ENCODE results near the gene MDGA2. TPM values are rescaled to one million over a fixed set of nuclear protein-coding genes. Genes with fewer than 3 reads are reported as not detected.

The MDGA2 gene
- total RNA-seq, 1 donor from 2014 or later = 0.19 TPM

GRCh38 chr14:46861753-46862152 lies 813.7 kb downstream of the MDGA2 start:
- no peak for TF ChIP-seq CTCF (IDR thresholded peaks at IDR 0.05; ENCODE audit: unreplicated experiment)
- Mint-ChIP-seq H3K9me3 (ENCODE audit: low read depth) (peaks cover 5% of the 10 kb centered on the region), H3K4me3 (ENCODE audit: low read depth) (no peak overlapping the region), H3K36me3 (ENCODE audit: insufficient read depth) (no peaks in the 10 kb centered on the region), H3K4me1 (ENCODE audit: low read depth) (no peaks in the 10 kb centered on the region), H3K27me3 (no peaks in the 10 kb centered on the region), H3K27ac (no peak overlapping the region)
- no peak for DNase-seq (ENCODE audit: low spot score, unreplicated experiment)

DNA sequence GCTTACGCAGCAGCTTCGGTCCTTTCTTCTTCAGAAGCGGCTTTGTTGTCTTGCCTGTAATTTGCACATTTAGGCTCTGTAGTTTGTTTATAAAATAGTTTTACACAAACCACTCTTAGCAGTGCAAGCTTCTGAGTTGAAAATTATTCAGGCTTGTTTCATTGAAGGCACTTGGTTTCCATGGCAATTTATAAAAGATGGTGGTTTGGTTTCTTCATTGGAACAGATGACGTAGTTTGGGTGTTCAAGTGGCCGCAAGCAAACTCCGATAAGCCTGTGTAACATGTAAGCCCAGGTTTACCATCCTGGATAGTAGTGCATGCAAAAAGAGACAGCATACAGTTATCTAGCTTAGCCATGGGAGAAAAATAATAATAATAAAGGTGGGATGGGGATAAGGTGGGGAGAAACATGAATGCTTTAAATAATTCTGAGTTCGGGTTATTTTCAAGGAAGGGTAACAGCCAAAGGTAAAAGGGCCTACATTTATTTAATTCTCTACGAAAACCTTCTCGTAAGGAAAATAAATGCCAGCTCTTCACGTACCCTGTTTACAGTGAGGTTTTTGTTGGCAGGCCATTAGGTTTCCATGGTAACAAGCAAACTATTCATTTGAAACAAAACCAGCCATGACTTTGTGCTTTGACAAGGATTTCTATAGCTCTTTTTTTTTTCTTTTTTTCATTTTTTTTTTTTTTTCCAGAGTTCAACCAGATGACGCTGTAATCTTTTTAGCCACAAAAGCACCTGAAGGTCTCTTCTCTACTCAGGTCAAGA lies 834.3 kb downstream of the MDGA2 start:
- no peak overlapping the region for H3K4me3 Mint-ChIP-seq (ENCODE audit: low read depth)
- no peak for TF ChIP-seq CTCF (IDR thresholded peaks at IDR 0.05; ENCODE audit: unreplicated experiment)

DNA sequence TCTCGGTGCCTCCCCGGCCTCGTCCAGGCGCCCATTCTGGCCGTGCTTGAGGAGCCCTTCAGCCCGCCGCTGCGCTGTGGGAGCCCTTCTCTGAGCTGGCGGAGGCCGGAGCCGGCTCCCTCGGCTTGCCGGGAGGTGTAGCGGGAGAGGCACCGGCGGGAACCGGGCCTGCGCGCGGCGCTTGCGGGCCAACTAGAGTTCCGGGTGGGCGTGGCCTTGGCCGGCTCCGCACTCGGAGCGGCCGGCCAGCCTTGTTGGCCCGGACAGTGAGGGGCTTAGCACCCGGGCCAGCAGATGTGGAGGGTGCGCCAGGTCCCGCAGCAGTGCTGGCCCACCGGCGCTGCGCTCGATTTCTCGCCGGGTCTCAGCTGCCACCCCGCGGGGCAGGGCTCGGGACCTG lies 855.1 kb downstream of the MDGA2 start:
- Mint-ChIP-seq H3K4me3 (ENCODE audit: low read depth) (no peak overlapping the region), H3K4me1 (ENCODE audit: low read depth) (peaks cover 13% of the 10 kb centered on the region), H3K27ac (no peak overlapping the region), H3K36me3 (ENCODE audit: insufficient read depth) (no peaks in the 10 kb centered on the region), H3K9me3 (ENCODE audit: low read depth) (no peaks in the 10 kb centered on the region), H3K27me3 (no peaks in the 10 kb centered on the region)
- DNase-seq (ENCODE audit: low spot score, unreplicated experiment) = no peak
- no peak for TF ChIP-seq CTCF (IDR thresholded peaks at IDR 0.05; ENCODE audit: unreplicated experiment)

More for the DNA sequence above, 834.3 kb downstream of the MDGA2 start:
- H3K9me3 Mint-ChIP-seq (ENCODE audit: low read depth) = no peaks in the 10 kb centered on the region
- no peak for DNase-seq (ENCODE audit: low spot score, unreplicated experiment)
- H3K27ac Mint-ChIP-seq = no peak overlapping the region
- H3K4me1 Mint-ChIP-seq (ENCODE audit: low read depth) = no peaks in the 10 kb centered on the region
- H3K27me3 Mint-ChIP-seq = no peaks in the 10 kb centered on the region
- no peaks in the 10 kb centered on the region for H3K36me3 Mint-ChIP-seq (ENCODE audit: insufficient read depth)

DNA sequence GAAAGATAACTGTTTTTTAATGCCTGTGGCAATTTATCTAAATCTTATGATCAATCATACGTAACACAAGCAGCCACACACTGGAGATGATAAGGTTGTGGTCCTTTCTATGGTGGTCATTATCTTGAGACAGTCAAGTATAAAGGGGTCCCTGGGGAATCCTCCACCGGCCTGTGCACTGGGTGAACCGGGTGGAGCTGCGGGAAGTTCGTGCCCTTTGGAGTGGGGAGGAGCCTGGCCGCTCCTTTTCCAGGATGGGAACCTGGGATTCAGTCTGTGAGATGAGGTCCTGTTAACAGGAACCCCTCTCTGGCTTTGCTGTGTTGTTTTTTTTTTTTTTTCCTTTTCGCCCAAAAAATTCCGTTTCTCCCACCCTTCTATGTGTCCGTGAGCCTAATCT lies 856.3 kb downstream of the MDGA2 start:
- Mint-ChIP-seq H3K4me1 (ENCODE audit: low read depth) (peaks cover 13% of the 10 kb centered on the region), H3K27me3 (no peaks in the 10 kb centered on the region), H3K9me3 (ENCODE audit: low read depth) (no peaks in the 10 kb centered on the region), H3K4me3 (ENCODE audit: low read depth) (no peak overlapping the region), H3K36me3 (ENCODE audit: insufficient read depth) (no peaks in the 10 kb centered on the region), H3K27ac (no peak overlapping the region)
- TF ChIP-seq CTCF (IDR thresholded peaks at IDR 0.05; ENCODE audit: unreplicated experiment) = no peak
- no peak for DNase-seq (ENCODE audit: low spot score, unreplicated experiment)

DNA sequence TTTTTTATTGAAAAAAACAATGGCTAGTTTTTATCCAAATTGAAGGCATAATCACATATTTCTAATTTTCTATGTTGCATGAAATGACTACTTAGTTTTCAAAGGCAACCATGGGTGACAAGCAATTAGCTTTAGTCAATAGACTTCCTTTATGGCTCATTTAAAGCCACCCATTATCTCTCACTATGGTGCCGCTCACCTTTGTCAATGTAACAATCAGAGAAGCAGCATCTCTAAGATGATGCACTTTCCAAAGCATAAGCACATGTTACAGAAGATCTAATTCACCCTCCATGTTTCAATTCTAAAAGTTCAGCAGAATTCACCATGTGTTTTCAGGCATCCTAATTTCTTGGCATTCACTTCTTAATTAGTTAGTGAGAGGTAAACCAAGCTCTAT lies 857.3 kb downstream of the MDGA2 start:
- no peak overlapping the region for H3K4me3 Mint-ChIP-seq (ENCODE audit: low read depth)
- peaks cover 13% of the 10 kb centered on the region for H3K4me1 Mint-ChIP-seq (ENCODE audit: low read depth)
- no peak for DNase-seq (ENCODE audit: low spot score, unreplicated experiment)
- no peaks in the 10 kb centered on the region for H3K27me3 Mint-ChIP-seq
- TF ChIP-seq CTCF (IDR thresholded peaks at IDR 0.05; ENCODE audit: unreplicated experiment) = no peak
- H3K9me3 Mint-ChIP-seq (ENCODE audit: low read depth) = no peaks in the 10 kb centered on the region
- H3K36me3 Mint-ChIP-seq (ENCODE audit: insufficient read depth) = no peaks in the 10 kb centered on the region
- no peak overlapping the region for H3K27ac Mint-ChIP-seq

Measured in progenitor cell of endocrine pancreas (in vitro differentiated cells).